SK-N-SH treated with all-trans-retinoic acid at 6 μM for 48 hours (cell line): Measurements from ENCODE around the gene AHI1.

Experiments
- BACH2 ChIP-seq: fragments of 250-450 bp; sonication (Bioruptor Pico); IDR thresholded peaks from 2 replicates; pipeline ENCODE4 v1.9.0; 2021; ENCODE audit warnings: mild to moderate bottlenecking, borderline replicate concordance
- GLIS3 ChIP-seq: fragments of 250-450 bp; sonication (Bioruptor Pico); IDR thresholded peaks from 2 replicates; pipeline ENCODE4 v1.5.0; 2020; ENCODE audit warnings: mild to moderate bottlenecking, moderate library complexity
- RARB ChIP-seq: fragments of 250-450 bp; sonication (Bioruptor Pico); IDR thresholded peaks from 2 replicates; pipeline ENCODE4 v1.8.0; 2021; ENCODE audit warnings: mild to moderate bottlenecking, moderate library complexity
- ZFP3 ChIP-seq: fragments of 250-450 bp; sonication (Bioruptor Pico); IDR thresholded peaks from 2 replicates; pipeline ENCODE4 v1.5.0; 2020; ENCODE audit warnings: mild to moderate bottlenecking, moderate library complexity
- TF ChIP-seq, protein P1 (sequence below): fragments of 250-450 bp; sonication (Bioruptor Pico); IDR thresholded peaks from 2 replicates; pipeline ENCODE4 v1.5.0; 2020; ENCODE audit warnings: mild to moderate bottlenecking, moderate library complexity

DNA sequence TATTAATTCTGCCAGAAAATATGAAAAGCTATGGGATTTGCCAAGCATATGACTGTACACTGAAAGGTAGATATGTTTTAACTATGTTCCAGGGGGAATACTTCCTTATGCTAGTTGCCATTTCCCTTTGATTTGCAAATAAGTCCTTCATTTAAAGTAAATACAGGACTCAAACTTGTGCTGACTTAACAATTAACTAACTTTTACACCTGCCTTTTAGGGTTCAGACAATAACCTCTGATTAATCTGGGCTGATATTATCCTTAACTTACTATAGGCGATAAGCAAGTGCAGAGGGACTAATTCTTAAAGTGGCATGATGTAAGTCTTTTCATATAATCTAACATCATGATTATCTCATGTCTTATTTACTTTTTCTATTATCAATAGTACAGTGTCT is 143.1 kb downstream of the AHI1 start:
- no peak for TF ChIP-seq ZFP3
- TF ChIP-seq GLIS3 (CRISPR knock-in tag): no peak
- no peak for TF ChIP-seq RARB (CRISPR knock-in tag)
- TF ChIP-seq, protein P1, sequence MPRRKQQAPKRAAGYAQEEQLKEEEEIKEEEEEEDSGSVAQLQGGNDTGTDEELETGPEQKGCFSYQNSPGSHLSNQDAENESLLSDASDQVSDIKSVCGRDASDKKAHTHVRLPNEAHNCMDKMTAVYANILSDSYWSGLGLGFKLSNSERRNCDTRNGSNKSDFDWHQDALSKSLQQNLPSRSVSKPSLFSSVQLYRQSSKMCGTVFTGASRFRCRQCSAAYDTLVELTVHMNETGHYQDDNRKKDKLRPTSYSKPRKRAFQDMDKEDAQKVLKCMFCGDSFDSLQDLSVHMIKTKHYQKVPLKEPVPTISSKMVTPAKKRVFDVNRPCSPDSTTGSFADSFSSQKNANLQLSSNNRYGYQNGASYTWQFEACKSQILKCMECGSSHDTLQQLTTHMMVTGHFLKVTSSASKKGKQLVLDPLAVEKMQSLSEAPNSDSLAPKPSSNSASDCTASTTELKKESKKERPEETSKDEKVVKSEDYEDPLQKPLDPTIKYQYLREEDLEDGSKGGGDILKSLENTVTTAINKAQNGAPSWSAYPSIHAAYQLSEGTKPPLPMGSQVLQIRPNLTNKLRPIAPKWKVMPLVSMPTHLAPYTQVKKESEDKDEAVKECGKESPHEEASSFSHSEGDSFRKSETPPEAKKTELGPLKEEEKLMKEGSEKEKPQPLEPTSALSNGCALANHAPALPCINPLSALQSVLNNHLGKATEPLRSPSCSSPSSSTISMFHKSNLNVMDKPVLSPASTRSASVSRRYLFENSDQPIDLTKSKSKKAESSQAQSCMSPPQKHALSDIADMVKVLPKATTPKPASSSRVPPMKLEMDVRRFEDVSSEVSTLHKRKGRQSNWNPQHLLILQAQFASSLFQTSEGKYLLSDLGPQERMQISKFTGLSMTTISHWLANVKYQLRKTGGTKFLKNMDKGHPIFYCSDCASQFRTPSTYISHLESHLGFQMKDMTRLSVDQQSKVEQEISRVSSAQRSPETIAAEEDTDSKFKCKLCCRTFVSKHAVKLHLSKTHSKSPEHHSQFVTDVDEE (CRISPR knock-in tag): no peak
- no peak for TF ChIP-seq BACH2 (CRISPR knock-in tag)
